HCT116 (cell line): ENCODE measurements around the gene GCGR. TPM values are rescaled to one million over a fixed set of nuclear protein-coding genes. Genes with fewer than 3 reads are reported as not detected.

Source experiments
- ATAC-seq: fragments of 200-7000 bp; cut with Tn5 transposase; 2 replicates; pipeline ENCODE4 v1.9.1; 2020; ENCODE audit warnings: mild to moderate bottlenecking, moderate library complexity
- BruUV-seq: library from RNA; stranded (reverse); fragments of 400-500 nt; replicated peaks from 2 replicates; lab custom pipeline; 2021; lab: Mats Ljungman, UMichigan
- CTCF ChIA-PET: fragments of 300-600 bp; sonication (Branson Sonifier 250); formaldehyde crosslinking; loops from one replicate; lab custom pipeline; 2021; ENCODE audit warnings: antibody characterized with exemption; lab: Charles Lee
- POLR2A ChIA-PET: fragments of 300-600, 350-600 bp; sonication (Branson Sonifier 250); formaldehyde crosslinking; loops from one replicate; lab custom pipeline; 2021; ENCODE audit warnings: antibody characterized with exemption; lab: Charles Lee
- RAD21 ChIA-PET, 2 experiments: fragments of 300-600 bp; sonication (Branson Sonifier 250); formaldehyde crosslinking; loops; one replicate each; lab custom pipeline; 2023; ENCODE audit warnings: low total read pairs in 2 of 2; ENCODE audit not compliant: uncharacterized antibody in 2 of 2, unreplicated experiment in 2 of 2, low non-redundant PET in 1 of 2; lab: Charles Lee
- DNase-seq: peaks from one replicate; pipeline ENCODE4 v3.0.0-alpha.2; 2010; ENCODE audit warnings: low read depth, low spot score
- H2AFZ ChIP-seq: fragments of 200-600 bp; shearing (Covaris generic), sonication (generic); 2 replicates; pipeline ENCODE4 v1.6.1; 2017; ENCODE audit warnings: low read depth, mixed run types, mixed read lengths, antibody characterized with exemption, low read length; ENCODE audit not compliant: poor library complexity, severe bottlenecking
- H3K27ac ChIP-seq: 2 replicates; pipeline ENCODE4 v1.5.1; 2012; ENCODE audit warnings: low read depth, low read length
- H3K27me3 ChIP-seq: fragments of 200-600 bp; sonication (generic); 2 replicates; pipeline ENCODE4 v1.6.1; 2016; ENCODE audit warnings: mixed run types, low read length, mixed read lengths; ENCODE audit not compliant: insufficient read depth
- H3K36me3 ChIP-seq, 2 experiments: fragments of 200-500 bp in 1 of 2; fragments of 200-600 bp in 1 of 2; sonication (Bioruptor generic) in 1 of 2; sonication (generic) in 1 of 2; 2 replicates each; pipeline versions ENCODE4 v1.5.1 to v1.6.1; 2014 to 2016; ENCODE audit warnings: low read length in 2 of 2, inconsistent platforms in 1 of 2, mixed read lengths in 1 of 2, mixed run types in 1 of 2; ENCODE audit not compliant: insufficient read depth in 2 of 2, control insufficient read depth in 1 of 2
- H3K4me1 ChIP-seq, 2 experiments: fragments of 200-600 bp in 1 of 2; sonication (generic) in 1 of 2; 2 replicates each; pipeline versions ENCODE4 v1.5.1 to v1.6.1; 2012 to 2017; ENCODE audit warnings: low read length in 2 of 2, inconsistent platforms in 1 of 2, mild to moderate bottlenecking in 1 of 2, mixed read lengths in 1 of 2, mixed run types in 1 of 2, moderate library complexity in 1 of 2; ENCODE audit not compliant: insufficient read depth in 2 of 2, control insufficient read depth in 1 of 2
- H3K4me2 ChIP-seq: fragments of 200-600 bp; sonication (generic); 2 replicates; pipeline ENCODE4 v1.6.1; 2017; ENCODE audit warnings: mixed run types, low read length, mixed read lengths
- H3K4me3 ChIP-seq, 2 experiments: fragments of 200-600 bp in 1 of 2; sonication (generic) in 1 of 2; replicated peaks in 1 of 2; 2 replicates each; pipeline ENCODE4 v1.5.1; 2011 to 2016; ENCODE audit warnings: low read length in 2 of 2, control low read depth in 1 of 2, low read depth in 1 of 2, mild to moderate bottlenecking in 1 of 2, mixed read lengths in 1 of 2, mixed run types in 1 of 2
- H3K79me2 ChIP-seq: fragments of 200-600 bp; sonication (generic); 2 replicates; pipeline ENCODE4 v1.6.1; 2017; ENCODE audit warnings: mild to moderate bottlenecking, mixed run types, low read length, moderate library complexity, mixed read lengths; ENCODE audit not compliant: insufficient read depth
- H3K9ac ChIP-seq: fragments of 200-600 bp; sonication (generic); 2 replicates; pipeline ENCODE4 v1.6.1; 2016; ENCODE audit warnings: low read length, mixed read lengths
- H3K9me2 ChIP-seq: fragments of 200-600 bp; sonication (generic), shearing (Covaris generic); 2 replicates; pipeline ENCODE4 v1.6.1; 2017; ENCODE audit warnings: mixed run types, mild to moderate bottlenecking, moderate library complexity; ENCODE audit not compliant: insufficient read depth
- H3K9me3 ChIP-seq, 2 experiments: fragments of 200-500 bp in 1 of 2; fragments of 200-600 bp in 1 of 2; sonication (Bioruptor generic) in 1 of 2; sonication (generic) in 1 of 2; 2 replicates each; pipeline ENCODE4 v1.6.1; 2014 to 2017; ENCODE audit warnings: low read length in 2 of 2, mixed read lengths in 2 of 2, inconsistent platforms in 1 of 2, low read depth in 1 of 2, mild to moderate bottlenecking in 1 of 2, mixed run types in 1 of 2, moderate library complexity in 1 of 2; ENCODE audit not compliant: control insufficient read depth in 1 of 2, insufficient read depth in 1 of 2
- H4K20me1 ChIP-seq: fragments of 200-600 bp; sonication (generic), shearing (Covaris generic); 2 replicates; pipeline ENCODE4 v1.6.1; 2017; ENCODE audit warnings: mixed run types, mild to moderate bottlenecking, moderate library complexity; ENCODE audit not compliant: insufficient read depth
- CBX3 ChIP-seq: IDR thresholded peaks from 2 replicates; pipeline ENCODE4 v1.6.1; 2012; ENCODE audit warnings: low read depth
- EGR1 ChIP-seq: IDR thresholded peaks from 2 replicates; pipeline ENCODE4 v1.6.1; 2012; ENCODE audit warnings: low read depth
- EZH2phosphoT487 ChIP-seq: fragments of 200-600 bp; IDR thresholded peaks from 2 replicates; pipeline ENCODE4 v1.6.1; 2018; ENCODE audit warnings: antibody characterized with exemption, borderline replicate concordance
- SRF ChIP-seq: IDR thresholded peaks from 2 replicates; pipeline ENCODE4 v1.6.1; 2012; ENCODE audit warnings: low read depth
- ZBTB33 ChIP-seq: IDR thresholded peaks from 2 replicates; pipeline ENCODE4 v1.6.1; 2011; ENCODE audit warnings: mild to moderate bottlenecking, low read length, moderate library complexity; ENCODE audit not compliant: insufficient replicate concordance; ENCODE audit errors: extremely low read depth
- intact Hi-C: fragments of 100-400 bp; cut with micrococcal nuclease; formaldehyde crosslinking; loops from 2 replicates; pipeline ENCODE4 v1.10.0; 2022
- total RNA-seq: library from RNA; stranded (reverse); gene quantifications from one replicate; pipeline ENCODE4 v1.2.1, GENCODE V29; 2021; ENCODE audit not compliant: unreplicated experiment

The GCGR gene
- total RNA-seq, 1 experiment from 2014 or later = not detected

GRCh38 chr17:81794074-81794476 lies 9.9 kb upstream of the GCGR start:
- Histone ChIP-seq H3K27me3 (no peaks in the 10 kb centered on the region), H4K20me1 (no peaks in the 10 kb centered on the region), H2AFZ (peak overlapping the region; percentile 49), H3K4me2 (peak overlapping the region; percentile 38), H3K9ac (no peak overlapping the region), H3K4me1 (peaks cover 5 to 18% of the 10 kb centered on the region in 2 experiments; a peak in 3 of 4 replicates), H3K79me2 (no peaks in the 10 kb centered on the region), H3K36me3 (no peaks in the 10 kb centered on the region), H3K9me2 (no peaks in the 10 kb centered on the region), H3K4me3 (no peak overlapping the region), H3K9me3 (peaks cover 0 to 9% of the 10 kb centered on the region in 2 experiments; a peak in 1 of 4 replicates), H3K27ac (no peak overlapping the region)
- DNase-seq (no peak), ATAC-seq (no peak; the same call in 1 of the 2 replicates)
- no peak for TF ChIP-seq EGR1
- no peak for TF ChIP-seq SRF
- ChIA-PET CTCF (interaction anchor here (1.0 to 1.3 kb wide), 2 partner anchors 28 to 31 kb away, joined by 3 to 4 read pairs; no protein-coding TSS in a partner anchor), RAD21 (no interaction called here), POLR2A (no interaction called here)
- no TSS peak for BruUV-seq
- intact Hi-C loops = no loop called here

- peaks cover 5 to 18% of the 10 kb centered on the region in 2 experiments; a peak in 3 of 4 replicates for H3K4me1 ChIP-seq
- no peak overlapping the region for H3K27ac ChIP-seq
- ChIA-PET RAD21 (interaction anchor here in 1 of 2 experiments (0.8 kb wide), 1 partner anchor 27 kb away, joined by 3 read pairs; no protein-coding TSS in a partner anchor), CTCF (interaction anchor here (1.0 to 1.3 kb wide), 2 partner anchors 27 to 31 kb away, joined by 3 to 4 read pairs; no protein-coding TSS in a partner anchor), POLR2A (no interaction called here)
- DNase-seq (no peak), ATAC-seq (peak; percentile 99)
- H2AFZ ChIP-seq = peak overlapping the region; percentile 49
- TF ChIP-seq ZBTB33 (no peak), EZH2phosphoT487 (no peak), EGR1 (no peak), CBX3 (no peak)
- peaks cover 0 to 9% of the 10 kb centered on the region in 2 experiments; a peak in 1 of 4 replicates for H3K9me3 ChIP-seq
- no peaks in the 10 kb centered on the region for H4K20me1 ChIP-seq
- peak overlapping the region; percentile 38 for H3K4me2 ChIP-seq
- intact Hi-C loops = no loop called here
- H3K36me3 ChIP-seq = no peaks in the 10 kb centered on the region
- no peaks in the 10 kb centered on the region for H3K27me3 ChIP-seq
- no peaks in the 10 kb centered on the region for H3K79me2 ChIP-seq
- H3K9ac ChIP-seq = no peak overlapping the region
- no TSS peak for BruUV-seq
- no peaks in the 10 kb centered on the region for H3K9me2 ChIP-seq
- H3K4me3 ChIP-seq = no peak overlapping the region
Observed at GRCh38 chr17:81794509-81794908, 9.4 kb upstream of the GCGR start.
